ENCODE measurements around the gene PREX1.
"Not testable (repeated sequence)": the region's sequence is repeated elsewhere in the genome, so short reads cannot be mapped to it uniquely, and the experiment has no call there.

Gene PREX1

GRCh38 chr20:48813930-48814546, 13.8 kb downstream of the PREX1 start:
- no peak for DNase-seq

GRCh38 chr20:48813446-48813747, 14.4 kb downstream of the PREX1 start:
- no peak for DNase-seq

GRCh38 chr20:48812600-48813445, 15.0 kb downstream of the PREX1 start:
- DNase-seq = peak in 15 of 58 donors; percentile 15 to 61 (median 42)

GRCh38 chr20:48812114-48812513, 15.7 kb downstream of the PREX1 start:
- not testable (repeated sequence) for DNase-seq

GRCh38 chr20:48809673-48810072, 18.1 kb downstream of the PREX1 start:
- no peak for DNase-seq

GRCh38 chr20:48808382-48809034, 19.3 kb downstream of the PREX1 start:
- DNase-seq = peak in 3 of 58 donors; percentile 61 to 78 (median 62)

GRCh38 chr20:48807586-48808381, 20.0 kb downstream of the PREX1 start:
- DNase-seq = peak in 41 of 58 donors; percentile 27 to 90 (median 61)

GRCh38 chr20:48807051-48807450, 20.7 kb downstream of the PREX1 start:
- no peak for DNase-seq

GRCh38 chr20:48805716-48806115, 22.1 kb downstream of the PREX1 start:
- DNase-seq = no peak

GRCh38 chr20:48805286-48805685, 22.5 kb downstream of the PREX1 start:
- DNase-seq = peak in 3 of 58 donors; percentile 13 to 41 (median 26)

GRCh38 chr20:48804300-48804980, 23.4 kb downstream of the PREX1 start:
- no peak for DNase-seq

GRCh38 chr20:48803176-48804053, 24.4 kb downstream of the PREX1 start:
- DNase-seq = no peak

- no peak for DNase-seq
Observed at GRCh38 chr20:48802647-48803046, 25.2 kb downstream of the PREX1 start.

- no peak for DNase-seq
Observed at GRCh38 chr20:48802216-48802615, 25.6 kb downstream of the PREX1 start.

GRCh38 chr20:48801197-48801596, 26.6 kb downstream of the PREX1 start:
- no peak for DNase-seq

- DNase-seq = no peak
Observed at GRCh38 chr20:48800177-48800576, 27.6 kb downstream of the PREX1 start.

GRCh38 chr20:48799328-48800105, 28.3 kb downstream of the PREX1 start:
- no peak for DNase-seq

- no peak for DNase-seq
Observed at GRCh38 chr20:48797850-48798747, 29.7 kb downstream of the PREX1 start.

Measured in anterior cingulate cortex (tissue), 58 donors.